Left cardiac atrium (tissue), 4 donors: ENCODE results near the gene CLCN1. TPM values are rescaled to one million over a fixed set of nuclear protein-coding genes. Genes with fewer than 3 reads are reported as not detected.
"Not testable (repeated sequence)": the region's sequence is repeated elsewhere in the genome, so short reads cannot be mapped to it uniquely, and the experiment has no call there.

ENCODE experiments used
- ATAC-seq, 2 donors: fragments of 200-7000 bp; cut with Tn5 transposase; one replicate each; pipeline ENCODE4 v1.9.1; 2020; ENCODE audit warnings: mild to moderate bottlenecking in 2 of 2, moderate library complexity in 2 of 2
- DNase-seq: peaks from one replicate; pipeline ENCODE4 v3.0.0-alpha.2; 2020
- intact Hi-C, 2 donors: fragments of 100-400 bp; cut with DNase I; formaldehyde crosslinking; loops; one replicate each; pipeline versions ENCODE4 v1.14.1 to v1.15.1; 2022 to 2023
- total RNA-seq, 2 donors: library from RNA; stranded (reverse); fragmentation: NEBNext Ultra II Directional; extraction: Animal tissue kit (Norgen Biotek cat#: 25700); gene quantifications; one replicate each; pipeline ENCODE4 v1.2.1, GENCODE V29; 2021
- donor health status: DM: no; HTN: yes; CAD: no.
- donor health status: DM: no; HTN: yes; CAD: no; lungs with severe emphysema.
- donor health status: DM: yes; HTN: yes; CAD: no.
- donor health status: Dilated cardiomyopathy.

Gene CLCN1
- total RNA-seq, 2 donors from 2014 or later = not detected

DNA sequence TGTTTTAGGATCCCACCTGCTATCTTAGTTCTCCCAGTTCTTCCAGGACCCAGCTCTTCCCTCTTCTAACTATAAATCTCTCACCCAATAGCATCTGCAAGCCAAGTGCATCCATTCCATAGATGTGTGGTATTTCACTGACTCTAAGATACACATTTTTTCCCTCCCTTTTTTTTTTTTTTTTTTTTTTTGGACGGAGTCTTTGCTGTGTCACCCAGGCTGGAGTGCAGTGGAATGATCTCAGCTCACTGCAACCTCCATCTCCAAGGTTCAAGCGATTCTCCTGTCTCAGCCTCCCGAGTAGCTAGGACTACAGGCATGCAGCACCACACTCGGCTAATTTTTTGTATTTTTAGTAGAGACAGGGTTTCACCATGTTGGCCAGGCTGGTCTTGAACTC is 26.0 kb upstream of the CLCN1 start:
- ATAC-seq, DNase-seq, intact Hi-C loops: not testable (repeated sequence)

- ATAC-seq = no peak
- intact Hi-C loops = no loop called here
- DNase-seq = no peak
These were observed 25.6 kb upstream of the CLCN1 start for GRCh38 chr7:143290293-143290692.

- no peak for ATAC-seq
- DNase-seq = no peak
- intact Hi-C loops = no loop called here
These were observed 23.0 kb upstream of the CLCN1 start for GRCh38 chr7:143292876-143293275.

DNA sequence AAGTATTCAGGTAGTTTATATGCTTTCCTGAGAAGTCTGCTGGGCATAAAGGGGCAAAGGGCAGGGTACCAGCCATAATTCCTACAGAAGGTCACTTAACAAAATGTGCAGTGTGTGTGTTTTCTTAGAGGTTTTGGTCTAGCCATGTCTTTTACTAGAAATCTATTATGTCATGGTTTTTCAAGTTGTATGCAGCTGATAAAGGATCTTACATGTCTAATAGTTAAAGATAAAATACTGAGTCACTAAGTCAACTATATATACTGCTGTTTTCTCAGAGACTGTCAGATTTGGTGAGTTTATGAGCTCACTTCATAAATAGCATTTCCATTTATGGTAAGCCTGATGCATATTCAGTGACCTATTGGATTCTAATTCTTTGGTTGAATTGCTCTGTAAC is 20.0 kb upstream of the CLCN1 start:
- DNase-seq = no peak
- ATAC-seq = no peak
- intact Hi-C loops = no loop called here

GRCh38 chr7:143296686-143297085 is 19.2 kb upstream of the CLCN1 start:
- no peak for ATAC-seq
- DNase-seq = no peak
- intact Hi-C loops = no loop called here

DNA sequence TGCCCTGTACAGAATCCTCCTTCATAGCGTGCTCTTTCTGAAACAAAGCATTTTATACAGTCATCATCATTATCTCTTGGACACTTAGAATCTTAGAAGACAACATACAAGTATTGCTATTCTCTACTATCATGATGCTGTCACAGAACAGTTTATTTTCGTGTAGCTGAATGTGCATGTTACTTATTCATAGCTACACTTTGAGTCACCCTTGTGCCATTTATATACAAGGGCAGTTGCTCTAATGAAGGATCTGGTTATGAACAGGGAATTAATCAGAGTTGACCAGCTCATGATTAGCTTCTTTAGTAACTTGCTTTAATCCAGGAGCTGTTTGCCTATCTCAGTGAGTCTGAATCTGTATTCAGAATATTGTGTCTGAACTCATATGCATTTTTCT is 16.6 kb upstream of the CLCN1 start:
- intact Hi-C loops = no loop called here

GRCh38 chr7:143299840-143300239 is 16.1 kb upstream of the CLCN1 start:
- ATAC-seq = peak in 1 of 2 donors; percentile 65
- intact Hi-C loops = loop anchor here in 1 of 2 donors (10.0 kb wide), 1 partner anchor 115 kb away; no protein-coding TSS in a partner anchor
- no peak for DNase-seq

More for the DNA sequence above, 16.6 kb upstream of the CLCN1 start:
- DNase-seq = no peak
- peak in 1 of 2 donors; percentile 59 for ATAC-seq

GRCh38 chr7:143300959-143301935 is 14.7 kb upstream of the CLCN1 start:
- ATAC-seq = peak in 1 of 2 donors; percentile 19
- intact Hi-C loops = loop anchor here in 1 of 2 donors (10.0 kb wide), 1 partner anchor 114 kb away; no protein-coding TSS in a partner anchor
- DNase-seq = no peak

GRCh38 chr7:143303733-143304132 is 12.2 kb upstream of the CLCN1 start:
- intact Hi-C loops = loop anchor here in 1 of 2 donors (10.0 kb wide), 1 partner anchor 111 kb away; no protein-coding TSS in a partner anchor

DNA sequence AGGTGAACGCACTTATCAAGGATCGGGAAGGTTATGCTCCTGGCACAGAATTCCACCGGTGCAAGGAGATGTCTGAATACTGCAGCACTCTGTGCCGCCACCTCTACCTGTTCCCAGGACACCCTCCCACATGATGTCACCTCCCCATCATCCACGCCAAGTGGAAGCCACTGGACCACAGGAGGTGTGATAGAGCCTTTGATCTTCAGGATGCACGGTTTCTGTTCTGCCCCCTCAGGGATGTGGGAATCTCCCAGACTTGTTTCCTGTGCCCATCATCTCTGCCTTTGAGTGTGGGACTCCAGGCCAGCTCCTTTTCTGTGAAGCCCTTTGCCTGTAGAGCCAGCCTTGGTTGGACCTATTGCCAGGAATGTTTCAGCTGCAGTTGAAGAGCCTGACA is 11.0 kb upstream of the CLCN1 start:
- DNase-seq (no peak), ATAC-seq (no peak)
- intact Hi-C loops = loop anchor here (1.0 to 10.0 kb wide), 3 partner anchors 63 to 110 kb away; no protein-coding TSS in a partner anchor

More at GRCh38 chr7:143303733-143304132, 12.2 kb upstream of the CLCN1 start:
- ATAC-seq (no peak), DNase-seq (no peak)

- ATAC-seq (peak; percentile 83 to 89), DNase-seq (peak; percentile 78)
- intact Hi-C loops = loop anchor here (1.0 to 10.0 kb wide), 3 partner anchors 63 to 109 kb away; no protein-coding TSS in a partner anchor
These were observed 10.4 kb upstream of the CLCN1 start for GRCh38 chr7:143305423-143306070.

GRCh38 chr7:143308632-143309031 is 7.3 kb upstream of the CLCN1 start:
- intact Hi-C loops = loop anchor here in 1 of 2 donors (5.0 to 10.0 kb wide), 2 partner anchors 66 to 106 kb away; no protein-coding TSS in a partner anchor
- ATAC-seq (peak in 1 of 2 donors; percentile 63), DNase-seq (no peak)

DNA sequence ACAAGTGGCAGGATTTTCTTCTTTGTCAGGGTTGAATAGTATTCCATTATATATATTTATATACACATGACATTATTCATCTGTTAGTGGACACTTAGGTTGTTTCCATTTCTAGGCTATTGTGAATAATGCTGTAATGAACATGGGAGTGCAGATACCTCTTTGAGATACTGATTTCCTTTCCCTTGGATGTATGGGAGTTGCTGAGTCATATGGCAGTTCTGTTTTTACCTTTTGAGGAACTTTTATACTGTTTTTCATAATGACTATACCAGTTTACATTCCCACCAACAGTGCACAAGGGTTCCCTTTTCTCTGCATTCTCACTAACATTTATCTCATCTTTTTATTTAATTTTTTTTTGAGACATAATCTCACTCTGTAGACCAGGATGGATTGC is 1.8 kb upstream of the CLCN1 start:
- no peak for DNase-seq
- intact Hi-C loops = loop anchor here in 1 of 2 donors (5.0 kb wide), 1 partner anchor 48 kb away; the partner anchor contains the start of gene FAM131B
- ATAC-seq = no peak

DNA sequence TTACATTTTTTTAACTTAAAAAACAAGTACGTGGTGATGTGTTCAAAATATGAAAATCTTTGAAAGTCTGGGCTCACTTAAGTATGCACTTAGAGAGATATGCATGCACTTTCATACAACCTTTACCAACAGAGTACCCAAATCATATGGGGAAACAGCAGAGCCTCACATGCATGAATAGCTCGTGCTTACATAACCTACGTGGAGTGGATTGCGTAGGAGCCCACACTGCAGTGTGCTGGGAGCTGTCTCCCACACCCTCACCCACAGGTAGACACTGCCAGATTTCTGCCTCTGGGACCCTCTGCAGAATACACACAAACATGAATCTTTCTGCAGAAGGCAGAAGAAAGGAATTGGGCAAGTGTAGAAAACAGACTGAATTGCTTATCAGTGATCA is 581 bp downstream of the CLCN1 start:
- intact Hi-C loops = no loop called here
- ATAC-seq = no peak
- no peak for DNase-seq

DNA sequence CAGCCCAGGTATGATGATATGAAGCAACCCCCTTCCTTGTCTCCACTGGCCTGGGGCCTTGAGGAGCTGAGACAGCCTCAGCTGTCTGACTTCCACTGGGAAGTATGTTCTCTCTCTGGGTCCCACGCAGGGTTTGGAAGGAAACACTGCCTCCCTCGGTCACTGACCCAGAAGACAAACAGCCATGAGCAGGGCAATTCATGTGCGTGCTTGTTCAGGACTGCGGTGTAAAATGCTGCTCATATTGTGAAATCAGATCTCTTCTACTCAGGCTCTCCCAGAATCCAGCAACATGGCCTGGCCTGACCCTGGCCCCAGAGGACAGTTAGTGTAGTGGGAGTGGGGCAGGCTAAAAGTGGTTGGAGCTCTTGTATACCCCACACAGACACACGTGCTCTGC is 2.8 kb downstream of the CLCN1 start:
- ATAC-seq (peak; percentile 34 to 75), DNase-seq (peak; percentile 26)
- intact Hi-C loops = no loop called here

DNA sequence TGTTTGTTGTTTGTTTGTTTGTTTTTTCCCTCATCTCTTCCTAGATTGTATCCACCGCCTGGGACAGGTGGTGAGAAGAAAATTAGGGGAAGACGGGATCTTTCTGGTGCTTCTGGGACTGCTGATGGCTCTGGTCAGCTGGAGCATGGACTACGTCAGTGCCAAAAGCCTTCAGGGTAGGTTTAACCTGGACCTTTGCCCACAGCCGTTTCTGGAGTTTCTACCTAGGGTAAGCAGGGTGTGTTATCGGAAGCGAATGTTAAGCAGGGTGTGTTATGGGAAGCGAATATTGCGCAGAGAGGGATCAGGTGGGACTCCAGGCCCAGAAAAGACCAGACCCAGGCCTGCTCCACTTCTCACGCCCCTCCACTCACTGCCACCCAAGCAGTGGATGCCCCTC is 4.7 kb downstream of the CLCN1 start:
- ATAC-seq = no peak
- intact Hi-C loops = loop anchor here in 1 of 2 donors (10.0 kb wide), 2 partner anchors 54 to 94 kb away; no protein-coding TSS in a partner anchor
- no peak for DNase-seq

- ATAC-seq = no peak
- DNase-seq = no peak
- intact Hi-C loops = loop anchor here in 1 of 2 donors (10.0 kb wide), 2 partner anchors 54 to 94 kb away; no protein-coding TSS in a partner anchor
These were observed 5.3 kb downstream of the CLCN1 start for GRCh38 chr7:143321242-143321641.

DNA sequence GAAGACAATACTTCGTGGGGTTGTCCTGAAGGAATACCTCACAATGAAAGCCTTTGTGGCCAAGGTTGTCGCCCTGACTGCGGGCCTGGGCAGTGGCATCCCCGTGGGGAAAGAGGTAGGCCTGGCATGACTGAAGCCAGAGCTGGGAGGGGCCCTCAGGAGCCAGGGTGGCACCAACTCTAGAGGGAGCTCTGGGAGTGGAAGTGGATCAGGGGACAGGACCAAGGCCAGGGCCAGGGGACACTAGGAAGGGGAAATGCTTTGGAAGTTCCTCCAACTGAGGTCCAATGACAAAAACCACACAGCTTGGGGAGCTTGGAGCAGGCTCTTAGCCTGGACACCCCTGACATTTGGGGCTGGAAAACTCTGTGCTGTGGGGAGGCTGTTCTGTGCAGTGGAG is 5.8 kb downstream of the CLCN1 start:
- DNase-seq (no peak), ATAC-seq (peak in 1 of 2 donors; percentile 49)
- intact Hi-C loops = loop anchor here in 1 of 2 donors (10.0 kb wide), 2 partner anchors 53 to 93 kb away; no protein-coding TSS in a partner anchor
